GM12878 (cell line): ENCODE measurements around the gene SERINC5. TPM values are rescaled to one million over a fixed set of nuclear protein-coding genes. Genes with fewer than 3 reads are reported as not detected.

ENCODE experiments used
- ATAC-seq: fragments of 200-7000 bp; cut with Tn5 transposase; 3 replicates; pipeline ENCODE4 v1.9.1; 2020; ENCODE audit warnings: mild to moderate bottlenecking, moderate library complexity
- BruUV-seq: library from RNA; stranded (reverse); fragments of 400-500 nt; replicated peaks from 2 replicates; lab custom pipeline; 2021; lab: Mats Ljungman, UMichigan
- CTCF ChIA-PET: fragments of 300-600 bp; sonication (Branson Sonifier 250); formaldehyde crosslinking; extraction: SDS; loops from one replicate; lab custom pipeline; 2021; ENCODE audit warnings: inconsistent platforms; lab: Yijun Ruan, JAX
- POLR2A ChIA-PET: fragments of 350-600 bp; formaldehyde crosslinking; extraction: SDS; loops from one replicate; lab custom pipeline; 2021; ENCODE audit warnings: inconsistent platforms; lab: Charles Lee
- RAD21 ChIA-PET: fragments of 300-600 bp; sonication (Branson Sonifier 250); formaldehyde crosslinking; loops from one replicate; lab custom pipeline; 2023; ENCODE audit warnings: antibody characterized with exemption; ENCODE audit not compliant: unreplicated experiment; lab: Charles Lee
- SMC1A ChIA-PET: fragments of 300-600 bp; sonication (Branson Sonifier 250); formaldehyde crosslinking; loops from one replicate; lab custom pipeline; 2023; ENCODE audit not compliant: unreplicated experiment, uncharacterized antibody; lab: Charles Lee
- DNase-seq: peaks from one replicate; pipeline ENCODE4 v3.0.0-alpha.2; 2011; ENCODE audit warnings: low read depth, low spot score
- FAIRE-seq: peaks from 3 replicates; lab custom pipeline; 2011; peaks lifted over from hg19 to GRCh38; lab: Jason Lieb, UNC
- H2AFZ ChIP-seq: 2 replicates; pipeline ENCODE4 v1.6.0; 2011; ENCODE audit warnings: low read depth, low read length, control low read depth; ENCODE audit not compliant: control insufficient read depth
- H3K27ac ChIP-seq: 2 replicates; pipeline ENCODE4 v1.5.1; 2011; ENCODE audit warnings: control low read depth; ENCODE audit not compliant: control insufficient read depth, insufficient read depth
- H3K27me3 ChIP-seq, 2 experiments: replicated peaks in 1 of 2; 2 replicates each; pipeline versions ENCODE4 v1.6.0 to v1.6.1; 2011; ENCODE audit warnings: low read length in 1 of 2; ENCODE audit not compliant: control insufficient read depth in 2 of 2, insufficient read depth in 2 of 2
- H3K36me3 ChIP-seq, 2 experiments: 2 replicates each; pipeline ENCODE4 v1.5.1; 2011; ENCODE audit warnings: low read length in 1 of 2; ENCODE audit not compliant: control insufficient read depth in 2 of 2, insufficient read depth in 2 of 2
- H3K4me1 ChIP-seq: 2 replicates; pipeline ENCODE4 v1.6.1; 2011; ENCODE audit warnings: mild to moderate bottlenecking, low read length, moderate library complexity, mixed read lengths; ENCODE audit not compliant: control insufficient read depth, insufficient read depth
- H3K4me2 ChIP-seq: 2 replicates; pipeline ENCODE4 v1.6.0; 2011; ENCODE audit warnings: control low read depth; ENCODE audit not compliant: control insufficient read depth, insufficient read depth
- H3K4me3 ChIP-seq: fragments of 200-600 bp; sonication (generic); 2 replicates; pipeline ENCODE4 v1.5.1; 2016
- H3K79me2 ChIP-seq: 2 replicates; pipeline ENCODE4 v1.6.0; 2011; ENCODE audit warnings: low read length; ENCODE audit not compliant: control insufficient read depth, insufficient read depth
- H3K9ac ChIP-seq: 2 replicates; pipeline ENCODE4 v1.8.0; 2011; ENCODE audit warnings: low read length, control low read depth, mixed read lengths; ENCODE audit not compliant: control insufficient read depth, insufficient read depth
- H3K9me3 ChIP-seq: replicated peaks from 3 replicates; pipeline ENCODE4 v1.5.1; 2011; ENCODE audit warnings: mild to moderate bottlenecking, low read length; ENCODE audit not compliant: control insufficient read depth, insufficient read depth
- H4K20me1 ChIP-seq: 2 replicates; pipeline ENCODE4 v1.6.0; 2011; ENCODE audit not compliant: control insufficient read depth, insufficient read depth
- CBFB ChIP-seq: IDR thresholded peaks from 2 replicates; pipeline ENCODE4 v1.6.1; 2016; ENCODE audit warnings: antibody characterized with exemption, low read depth
- CBX3 ChIP-seq: fragments of 200-600 bp; sonication (generic); IDR thresholded peaks from 2 replicates; pipeline ENCODE4 v1.6.1; 2016; ENCODE audit warnings: low read depth, borderline replicate concordance
- CBX5 ChIP-seq: sonication (generic); IDR thresholded peaks from 2 replicates; pipeline ENCODE4 v1.6.1; 2016; ENCODE audit warnings: low read depth, moderate library complexity, mild to moderate bottlenecking, inconsistent platforms
- CEBPZ ChIP-seq: fragments of 150-350 bp; IDR thresholded peaks from 2 replicates; pipeline ENCODE4 v1.6.1; 2016; ENCODE audit warnings: low read depth, low read length
- CHD2 ChIP-seq: IDR thresholded peaks from 2 replicates; pipeline ENCODE4 v1.6.1; 2011; ENCODE audit warnings: low read depth, low read length, improper control_type of control experiment, borderline replicate concordance
- HDAC6 ChIP-seq: fragments of 200-600 bp; sonication (generic); IDR thresholded peaks from one replicate; pipeline ENCODE4 v1.8.0; 2017; ENCODE audit warnings: antibody characterized with exemption; ENCODE audit not compliant: unreplicated experiment
- KAT2A ChIP-seq: conservative IDR thresholded peaks from 2 replicates; pipeline ENCODE4 v1.6.1; 2011; ENCODE audit warnings: low read depth, low read length; ENCODE audit not compliant: control insufficient read depth
- NFXL1 ChIP-seq: fragments of 450-650 bp; IDR thresholded peaks from 2 replicates; pipeline ENCODE4 v1.6.1; 2017; ENCODE audit warnings: antibody characterized with exemption, mild to moderate bottlenecking, borderline replicate concordance
- RAD21 ChIP-seq: IDR thresholded peaks from 2 replicates; pipeline ENCODE4 v1.6.1; 2011; ENCODE audit warnings: mild to moderate bottlenecking, low read depth, low read length, moderate library complexity; ENCODE audit not compliant: insufficient read depth
- REST ChIP-seq: IDR thresholded peaks from 2 replicates; pipeline ENCODE4 v1.6.1; 2012; ENCODE audit warnings: mild to moderate bottlenecking, low read depth, low read length
- RUNX3 ChIP-seq: IDR thresholded peaks from 2 replicates; pipeline ENCODE4 v1.6.1; 2012; ENCODE audit warnings: low read length, inconsistent platforms
- SMAD1 ChIP-seq: fragments of 450-650 bp; IDR thresholded peaks from 2 replicates; pipeline ENCODE4 v1.6.1; 2018; ENCODE audit warnings: mild to moderate bottlenecking, low read depth; ENCODE audit not compliant: partially characterized antibody
- SMAD5 ChIP-seq: IDR thresholded peaks from 2 replicates; pipeline ENCODE4 v1.6.1; 2016; ENCODE audit warnings: antibody characterized with exemption, low read depth
- SUPT20H ChIP-seq: IDR thresholded peaks from 2 replicates; pipeline ENCODE4 v1.6.1; 2011; ENCODE audit warnings: low read depth, mild to moderate bottlenecking, low read length, moderate library complexity, borderline replicate concordance; ENCODE audit not compliant: control insufficient read depth
- WRNIP1 ChIP-seq: IDR thresholded peaks from 2 replicates; pipeline ENCODE4 v1.6.1; 2011; ENCODE audit warnings: low read depth, low read length, improper control_type of control experiment, borderline replicate concordance
- WGBS: methylation state at CpG from one replicate; pipeline ENCODE4 v1.1.6; 2016; ENCODE audit warnings: low lambda C conversion rate; ENCODE audit not compliant: insufficient replicate concordance, insufficient coverage; ENCODE audit errors: missing lambda C conversion rate; 5-methylcytosine and 5-hydroxymethylcytosine counted together
- in situ Hi-C: fragments of 300-500 bp; cut with MboI; formaldehyde crosslinking; loops from 9 replicates; pipeline ENCODE4 v1.14.3; 2018; ENCODE audit warnings: mixed read lengths
- intact Hi-C: fragments of 100-400 bp; cut with micrococcal nuclease; formaldehyde crosslinking; loops from one replicate; pipeline ENCODE4 v1.14.2; 2022; ENCODE audit not compliant: unreplicated experiment
- polyA plus RNA-seq, 11 experiments: library from polyadenylated mRNA; depleted of rRNA in 4 of 11; unstranded in 6 of 11; stranded (reverse) in 5 of 11; fragments of >200 nt; fragmentation: Nextera tagmentation in 4 of 11; fragmentation: Illumina TruSeq in 1 of 11; extraction: Ambion mirVana in 4 of 11; extraction: Trizol in 1 of 11; gene quantifications; 1 replicate in 1 of 11; 2 replicates in 10 of 11; pipeline versions ENCODE4 v1.2.1 to v1.2.3, GENCODE V29; 2011 to 2016; ENCODE audit warnings: inconsistent platforms in 2 of 11, missing spikeins in 2 of 11, low read depth in 1 of 11
- total RNA-seq, 4 experiments: library from RNA; depleted of rRNA in 3 of 4; stranded (reverse); fragments of >200 nt in 3 of 4; fragmentation: Illumina TruSeq in 1 of 4; extraction: Trizol in 1 of 4; gene quantifications; 2 replicates each; pipeline versions ENCODE4 v1.2.1 to v1.2.3, GENCODE V29; 2013 to 2021

Gene SERINC5
- total and polyA plus RNA-seq, 10 of the 15 experiments (the other 5 are each of a cell fraction or from before 2014, with no cell fraction given): 0.66 to 7.0 (median 2.8) TPM

- 76% methylated on average over 5 of the region's 5 CpGs for WGBS
- Histone ChIP-seq H3K36me3 (no peaks in the 10 kb centered on the region), H2AFZ (no peak overlapping the region), H3K4me1 (peaks cover 8% of the 10 kb centered on the region), H3K9ac (no peak overlapping the region), H3K9me3 (no peaks in the 10 kb centered on the region), H4K20me1 (no peaks in the 10 kb centered on the region), H3K27me3 (no peaks in the 10 kb centered on the region), H3K4me2 (no peak overlapping the region), H3K4me3 (no peak overlapping the region), H3K27ac (no peak overlapping the region), H3K79me2 (no peaks in the 10 kb centered on the region)
- intact Hi-C loops: loop anchor here (10.0 kb wide), 1 partner anchor 400 kb away; no protein-coding TSS in a partner anchor
- FAIRE-seq (no peak), ATAC-seq (no peak), DNase-seq (no peak)
- TF ChIP-seq NFXL1: no peak
- TF ChIP-seq CBX3: no peak
- TF ChIP-seq HDAC6: no peak
- no peak for TF ChIP-seq CBX5
- TF ChIP-seq WRNIP1: no peak
- TF ChIP-seq KAT2A: no peak
- TF ChIP-seq RAD21: no peak
- TF ChIP-seq SUPT20H: no peak
- TF ChIP-seq CBFB: no peak
- no peak for TF ChIP-seq RUNX3
- TF ChIP-seq CHD2: no peak
- TF ChIP-seq CEBPZ: no peak
- no peak for TF ChIP-seq SMAD5
- no peak for TF ChIP-seq REST
- no peak for TF ChIP-seq SMAD1
- no TSS peak for BruUV-seq
- ChIA-PET POLR2A (interaction anchor here (1.0 to 2.0 kb wide), 5 partner anchors 8 to 71 kb away, joined by 3 to 8 read pairs (median 5); partner anchors contain the start of gene SERINC5), CTCF (interaction anchor here (0.5 to 1.5 kb wide), 3 partner anchors 41 to 70 kb away, joined by 3 to 4 read pairs (median 4); no protein-coding TSS in a partner anchor), SMC1A (interaction anchor here (1.2 to 2.7 kb wide), 5 partner anchors 8 to 84 kb away, joined by 3 to 10 read pairs (median 6); no protein-coding TSS in a partner anchor), RAD21 (interaction anchor here (0.6 to 2.7 kb wide), 6 partner anchors 9 to 78 kb away, joined by 3 to 7 read pairs (median 4); no protein-coding TSS in a partner anchor)
- in situ Hi-C loops: no loop called here
These were observed 71.4 kb downstream of the SERINC5 start for GRCh38 chr5:80184235-80185023.
